Measurements from ENCODE around the gene PRKCA. TPM values are rescaled to one million over a fixed set of nuclear protein-coding genes. Genes with fewer than 3 reads are reported as not detected.

The PRKCA gene
- total and polyA plus RNA-seq, 10 of the 15 experiments (the other 5 are each of a cell fraction or from before 2014, with no cell fraction given), result 0.11 to 14.6 (median 0.72) TPM

DNA sequence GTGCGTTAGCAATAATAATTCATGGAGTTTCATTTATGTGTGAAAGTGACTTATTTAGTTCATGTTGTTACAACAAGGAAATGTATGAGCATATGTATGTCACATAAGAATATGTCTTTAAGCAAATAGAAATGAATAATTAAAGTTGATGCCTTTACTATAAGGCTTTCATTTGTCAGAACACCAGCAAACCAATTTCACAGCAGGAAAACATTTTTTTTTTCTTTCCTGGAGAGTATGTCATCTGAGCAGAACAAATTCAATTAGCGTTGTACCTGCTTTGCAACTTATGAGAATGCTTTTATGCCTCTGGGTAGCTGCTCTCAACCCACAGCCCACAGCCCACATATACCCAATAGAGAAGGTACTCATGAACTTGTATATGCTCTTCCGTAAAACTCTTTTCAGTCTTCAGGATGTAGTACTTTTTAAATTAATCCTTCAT, 46.9 kb upstream of the PRKCA start (continued):
- TF ChIP-seq TCF7 (IDR thresholded peaks at IDR 0.05; ENCODE audit: borderline replicate concordance) (no peak), IKZF2 (IDR thresholded peaks at IDR 0.05) (no peak)

DNA sequence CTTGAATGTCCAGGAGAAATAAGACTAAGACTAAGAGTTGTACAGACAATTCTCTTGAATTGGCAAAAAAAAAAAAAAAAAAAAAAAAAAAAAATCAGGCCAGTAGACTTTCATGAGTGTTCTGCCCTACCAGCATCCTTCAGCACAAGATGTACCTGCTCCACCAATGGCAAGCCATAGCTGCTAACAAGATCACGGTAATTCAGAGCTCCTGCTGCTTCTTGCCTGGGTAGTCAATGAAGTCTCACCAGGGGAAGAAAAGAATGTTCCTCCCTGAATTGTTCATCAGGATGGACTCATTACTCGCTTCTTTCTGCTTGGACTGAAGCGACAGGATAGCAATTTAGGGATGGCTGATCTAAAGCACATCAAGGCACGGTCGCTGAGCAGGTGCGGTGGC, 42.1 kb upstream of the PRKCA start:
- DNase-seq (ENCODE audit: low read depth, low spot score) (no peak), ATAC-seq (no peak), FAIRE-seq (no peak)
- Histone ChIP-seq H4K20me1 (ENCODE audit: control insufficient read depth, insufficient read depth) (no peaks in the 10 kb centered on the region), H3K4me2 (ENCODE audit: control insufficient read depth, insufficient read depth) (no peak overlapping the region), H3K27ac (ENCODE audit: control insufficient read depth, insufficient read depth) (no peak overlapping the region), H3K4me1 (ENCODE audit: control insufficient read depth, insufficient read depth, low read length) (no peaks in the 10 kb centered on the region), H3K4me3 (no peak overlapping the region), H3K9ac (ENCODE audit: control insufficient read depth, insufficient read depth, low read length) (no peak overlapping the region), H3K36me3 (ENCODE audit: control insufficient read depth in 2 of 2, insufficient read depth in 2 of 2, low read length in 1 of 2) (no peaks in the 10 kb centered on the region), H3K9me3 (replicated peaks; ENCODE audit: control insufficient read depth, insufficient read depth, low read length) (no peaks in the 10 kb centered on the region), H2AFZ (ENCODE audit: control insufficient read depth, low read depth, low read length) (no peak overlapping the region), H3K27me3 (replicated peaks in 1 of 2; ENCODE audit: control insufficient read depth in 2 of 2, insufficient read depth in 2 of 2, low read length in 1 of 2) (no peaks in the 10 kb centered on the region), H3K79me2 (ENCODE audit: control insufficient read depth, insufficient read depth, low read length) (no peaks in the 10 kb centered on the region)
- BruUV-seq (replicated peaks), result no TSS peak
- WGBS (ENCODE audit: insufficient coverage, insufficient replicate concordance, low lambda C conversion rate, missing lambda C conversion rate), result 61% methylated on average over 6 of the region's 6 CpGs
- TF ChIP-seq, protein P1, sequence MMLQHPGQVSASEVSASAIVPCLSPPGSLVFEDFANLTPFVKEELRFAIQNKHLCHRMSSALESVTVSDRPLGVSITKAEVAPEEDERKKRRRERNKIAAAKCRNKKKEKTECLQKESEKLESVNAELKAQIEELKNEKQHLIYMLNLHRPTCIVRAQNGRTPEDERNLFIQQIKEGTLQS (IDR thresholded peaks at IDR 0.05; ENCODE audit: borderline replicate concordance, extremely low read depth, low read depth, low read length), result no peak
- no peak for TF ChIP-seq JUNB (IDR thresholded peaks at IDR 0.05)
- TF ChIP-seq, protein P2, sequence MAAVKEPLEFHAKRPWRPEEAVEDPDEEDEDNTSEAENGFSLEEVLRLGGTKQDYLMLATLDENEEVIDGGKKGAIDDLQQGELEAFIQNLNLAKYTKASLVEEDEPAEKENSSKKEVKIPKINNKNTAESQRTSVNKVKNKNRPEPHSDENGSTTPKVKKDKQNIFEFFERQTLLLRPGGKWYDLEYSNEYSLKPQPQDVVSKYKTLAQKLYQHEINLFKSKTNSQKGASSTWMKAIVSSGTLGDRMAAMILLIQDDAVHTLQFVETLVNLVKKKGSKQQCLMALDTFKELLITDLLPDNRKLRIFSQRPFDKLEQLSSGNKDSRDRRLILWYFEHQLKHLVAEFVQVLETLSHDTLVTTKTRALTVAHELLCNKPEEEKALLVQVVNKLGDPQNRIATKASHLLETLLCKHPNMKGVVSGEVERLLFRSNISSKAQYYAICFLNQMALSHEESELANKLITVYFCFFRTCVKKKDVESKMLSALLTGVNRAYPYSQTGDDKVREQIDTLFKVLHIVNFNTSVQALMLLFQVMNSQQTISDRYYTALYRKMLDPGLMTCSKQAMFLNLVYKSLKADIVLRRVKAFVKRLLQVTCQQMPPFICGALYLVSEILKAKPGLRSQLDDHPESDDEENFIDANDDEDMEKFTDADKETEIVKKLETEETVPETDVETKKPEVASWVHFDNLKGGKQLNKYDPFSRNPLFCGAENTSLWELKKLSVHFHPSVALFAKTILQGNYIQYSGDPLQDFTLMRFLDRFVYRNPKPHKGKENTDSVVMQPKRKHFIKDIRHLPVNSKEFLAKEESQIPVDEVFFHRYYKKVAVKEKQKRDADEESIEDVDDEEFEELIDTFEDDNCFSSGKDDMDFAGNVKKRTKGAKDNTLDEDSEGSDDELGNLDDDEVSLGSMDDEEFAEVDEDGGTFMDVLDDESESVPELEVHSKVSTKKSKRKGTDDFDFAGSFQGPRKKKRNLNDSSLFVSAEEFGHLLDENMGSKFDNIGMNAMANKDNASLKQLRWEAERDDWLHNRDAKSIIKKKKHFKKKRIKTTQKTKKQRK (IDR thresholded peaks at IDR 0.05; ENCODE audit: low read depth, low read length), result no peak
- no peak for TF ChIP-seq NR2C2 (IDR thresholded peaks at IDR 0.05; ENCODE audit: borderline replicate concordance, control insufficient read depth, insufficient read length, low read depth)
- intact Hi-C loops (cut with micrococcal nuclease; ENCODE audit: unreplicated experiment) (no loop called here), in situ Hi-C loops (cut with MboI) (no loop called here)
- POLR2A ChIA-PET, result interaction anchor here (0.6 kb wide), 1 partner anchor 278 kb away, joined by 7 read pairs; no protein-coding TSS in a partner anchor
- CTCF ChIA-PET, result interaction anchor here (1.0 to 1.8 kb wide), 3 partner anchors 307 to 467 kb away, joined by 3 to 6 read pairs (median 3); no protein-coding TSS in a partner anchor
- SMC1A ChIA-PET (ENCODE audit: uncharacterized antibody, unreplicated experiment), result interaction anchor here (0.6 to 3.8 kb wide), 4 partner anchors 137 to 752 kb away, joined by 3 to 13 read pairs (median 4); no protein-coding TSS in a partner anchor
- RAD21 ChIA-PET (ENCODE audit: unreplicated experiment), result interaction anchor here (0.6 to 1.9 kb wide), 2 partner anchors 228 to 308 kb away, joined by 4 to 5 read pairs; no protein-coding TSS in a partner anchor

Data from GM12878 (cell line).